GM12878 (cell line): ENCODE data around the gene C6orf120.

Experiments used
- BCL3 ChIP-seq: IDR thresholded peaks from 2 replicates; pipeline ENCODE4 v1.6.1; 2011; ENCODE audit warnings: borderline replicate concordance, low read depth, mild to moderate bottlenecking, moderate library complexity, low read length; ENCODE audit not compliant: insufficient read depth, poor library complexity, severe bottlenecking
- BRCA1 ChIP-seq: IDR thresholded peaks from 2 replicates; pipeline ENCODE4 v1.6.1; 2011; ENCODE audit warnings: low read depth, low read length, improper control_type of control experiment
- CBX3 ChIP-seq: fragments of 200-600 bp; sonication (generic); IDR thresholded peaks from 2 replicates; pipeline ENCODE4 v1.6.1; 2016; ENCODE audit warnings: low read depth, borderline replicate concordance
- CBX5 ChIP-seq: sonication (generic); IDR thresholded peaks from 2 replicates; pipeline ENCODE4 v1.6.1; 2016; ENCODE audit warnings: low read depth, moderate library complexity, mild to moderate bottlenecking, inconsistent platforms
- CHD1 ChIP-seq: IDR thresholded peaks from 2 replicates; pipeline ENCODE4 v1.6.1; 2012; ENCODE audit warnings: low read depth, low read length, improper control_type of control experiment
- CTCF ChIP-seq, 3 experiments: IDR thresholded peaks in 2 of 3; conservative IDR thresholded peaks in 1 of 3; 2 replicates each; pipeline ENCODE4 v1.5.1; 2011; ENCODE audit warnings: low read depth in 3 of 3, low read length in 3 of 3, mild to moderate bottlenecking in 3 of 3, control low read depth in 2 of 3, moderate library complexity in 2 of 3, inconsistent platforms in 1 of 3, mixed read lengths in 1 of 3; ENCODE audit not compliant: control insufficient read depth in 2 of 3, insufficient read depth in 1 of 3; ENCODE audit errors: extremely low read depth in 1 of 3
- ELK1 ChIP-seq: IDR thresholded peaks from 2 replicates; pipeline ENCODE4 v1.6.1; 2012; ENCODE audit warnings: low read depth, low read length, improper control_type of control experiment
- NFXL1 ChIP-seq: fragments of 450-650 bp; IDR thresholded peaks from 2 replicates; pipeline ENCODE4 v1.6.1; 2017; ENCODE audit warnings: antibody characterized with exemption, mild to moderate bottlenecking, borderline replicate concordance
- POLR2AphosphoS5 ChIP-seq: IDR thresholded peaks from 2 replicates; pipeline ENCODE4 v1.6.1; 2011; ENCODE audit warnings: mild to moderate bottlenecking, low read length, inconsistent platforms
- RAD21 ChIP-seq: IDR thresholded peaks from 2 replicates; pipeline ENCODE4 v1.6.1; 2011; ENCODE audit warnings: mild to moderate bottlenecking, low read depth, low read length, moderate library complexity; ENCODE audit not compliant: insufficient read depth
- ZBTB40 ChIP-seq: fragments of 450-650 bp; IDR thresholded peaks from 2 replicates; pipeline ENCODE4 v1.6.1; 2016; ENCODE audit warnings: mild to moderate bottlenecking, moderate library complexity, borderline replicate concordance

- TF ChIP-seq RAD21 = no peak
- no peak for TF ChIP-seq NFXL1
- no peak for TF ChIP-seq CTCF (IDR thresholded peaks at IDR 0.05 in 2 of 3, conservative IDR thresholded peaks at IDR 0.05 in 1 of 3; ENCODE audit: control insufficient read depth in 2 of 3, extremely low read depth in 1 of 3, insufficient read depth in 1 of 3, low read depth in 3 of 3, low read length in 3 of 3)
- no peak for TF ChIP-seq BCL3
- TF ChIP-seq CHD1 = no peak
- TF ChIP-seq CBX5 = no peak
- TF ChIP-seq CBX3 = no peak
- TF ChIP-seq POLR2AphosphoS5 = no peak
- TF ChIP-seq ZBTB40 = no peak
- TF ChIP-seq ELK1 = no peak
- TF ChIP-seq BRCA1 = no peak
These were observed 22.7 kb downstream of the C6orf120 start, which contains the start of gene PHF10 for GRCh38 chr6:169724494-169725124.
